Measurements from ENCODE around the gene TMEM219.

DNA sequence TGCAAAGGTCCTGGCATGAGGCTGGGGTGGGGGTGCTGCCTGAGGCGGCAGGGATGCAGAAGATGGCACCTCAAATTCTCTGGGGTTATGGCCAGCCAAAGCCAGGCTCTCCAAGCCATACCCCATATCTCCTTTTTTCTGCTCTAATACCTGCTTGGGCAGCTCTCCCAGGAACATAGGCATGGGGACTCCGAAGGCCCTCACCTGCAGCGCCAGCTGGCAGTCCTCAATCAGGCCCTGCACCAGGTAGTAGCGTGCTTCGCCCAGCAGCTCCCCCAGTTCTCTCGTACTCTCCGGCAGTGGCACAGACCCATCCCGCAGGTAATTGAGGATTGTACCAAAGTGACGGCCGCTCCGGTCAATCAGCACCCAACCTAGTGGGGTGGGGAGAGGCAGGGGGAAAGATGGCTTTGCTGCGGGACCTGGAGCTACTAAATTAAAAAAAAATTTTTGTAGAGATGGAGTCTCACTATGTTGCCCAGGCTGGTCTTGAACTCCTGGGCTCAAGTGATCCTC, 38.8 kb upstream of the TMEM219 start:
- TF ChIP-seq EP300 (IDR thresholded peaks at IDR 0.05; ENCODE audit: borderline replicate concordance in 1 of 2, low read depth in 1 of 2, low read length in 1 of 2) (no peak), CHD2 (IDR thresholded peaks at IDR 0.05; ENCODE audit: low read length, partially characterized antibody) (no peak), NFIC (IDR thresholded peaks at IDR 0.05; ENCODE audit: borderline replicate concordance) (no peak), RAD21 (IDR thresholded peaks at IDR 0.05; ENCODE audit: low read length) (no peak)
- TF ChIP-seq, protein P1, sequence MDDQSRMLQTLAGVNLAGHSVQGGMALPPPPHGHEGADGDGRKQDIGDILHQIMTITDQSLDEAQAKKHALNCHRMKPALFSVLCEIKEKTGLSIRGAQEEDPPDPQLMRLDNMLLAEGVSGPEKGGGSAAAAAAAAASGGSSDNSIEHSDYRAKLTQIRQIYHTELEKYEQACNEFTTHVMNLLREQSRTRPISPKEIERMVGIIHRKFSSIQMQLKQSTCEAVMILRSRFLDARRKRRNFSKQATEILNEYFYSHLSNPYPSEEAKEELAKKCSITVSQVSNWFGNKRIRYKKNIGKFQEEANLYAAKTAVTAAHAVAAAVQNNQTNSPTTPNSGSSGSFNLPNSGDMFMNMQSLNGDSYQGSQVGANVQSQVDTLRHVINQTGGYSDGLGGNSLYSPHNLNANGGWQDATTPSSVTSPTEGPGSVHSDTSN (IDR thresholded peaks at IDR 0.05): no peak
- TF ChIP-seq, protein P2, sequence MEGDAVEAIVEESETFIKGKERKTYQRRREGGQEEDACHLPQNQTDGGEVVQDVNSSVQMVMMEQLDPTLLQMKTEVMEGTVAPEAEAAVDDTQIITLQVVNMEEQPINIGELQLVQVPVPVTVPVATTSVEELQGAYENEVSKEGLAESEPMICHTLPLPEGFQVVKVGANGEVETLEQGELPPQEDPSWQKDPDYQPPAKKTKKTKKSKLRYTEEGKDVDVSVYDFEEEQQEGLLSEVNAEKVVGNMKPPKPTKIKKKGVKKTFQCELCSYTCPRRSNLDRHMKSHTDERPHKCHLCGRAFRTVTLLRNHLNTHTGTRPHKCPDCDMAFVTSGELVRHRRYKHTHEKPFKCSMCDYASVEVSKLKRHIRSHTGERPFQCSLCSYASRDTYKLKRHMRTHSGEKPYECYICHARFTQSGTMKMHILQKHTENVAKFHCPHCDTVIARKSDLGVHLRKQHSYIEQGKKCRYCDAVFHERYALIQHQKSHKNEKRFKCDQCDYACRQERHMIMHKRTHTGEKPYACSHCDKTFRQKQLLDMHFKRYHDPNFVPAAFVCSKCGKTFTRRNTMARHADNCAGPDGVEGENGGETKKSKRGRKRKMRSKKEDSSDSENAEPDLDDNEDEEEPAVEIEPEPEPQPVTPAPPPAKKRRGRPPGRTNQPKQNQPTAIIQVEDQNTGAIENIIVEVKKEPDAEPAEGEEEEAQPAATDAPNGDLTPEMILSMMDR (IDR thresholded peaks at IDR 0.05): no peak

All from SK-N-SH (cell line).